Upper lobe of right lung (tissue), 1 donor: ENCODE measurements around the gene KIF25. TPM values are rescaled to one million over a fixed set of nuclear protein-coding genes. Genes with fewer than 3 reads are reported as not detected.
A peak's percentile ranks its signal among the peaks of the same experiment; 100 is the strongest.

ENCODE experiments used
- ATAC-seq: fragments of 200-7000 bp; cut with Tn5 transposase; one replicate; pipeline ENCODE4 v1.9.1; 2020; ENCODE audit warnings: mild to moderate bottlenecking, moderate library complexity
- DNase-seq: peaks from one replicate; pipeline ENCODE4 v3.0.0-alpha.2; 2020
- H3K27ac ChIP-seq: fragments of 200-600 bp; one replicate; pipeline ENCODE4 v1.8.0; 2022
- H3K27me3 ChIP-seq: fragments of 200-600 bp; one replicate; pipeline ENCODE4 v1.8.0; 2022; ENCODE audit warnings: mild to moderate bottlenecking
- H3K36me3 ChIP-seq: fragments of 200-600 bp; one replicate; pipeline ENCODE4 v1.8.0; 2022
- H3K4me1 ChIP-seq: fragments of 200-600 bp; one replicate; pipeline ENCODE4 v1.8.0; 2022
- H3K4me3 ChIP-seq: fragments of 200-600 bp; one replicate; pipeline ENCODE4 v1.8.0; 2022; ENCODE audit warnings: mild to moderate bottlenecking
- H3K9me3 ChIP-seq: fragments of 200-600 bp; one replicate; pipeline ENCODE4 v1.8.0; 2022
- intact Hi-C: fragments of 100-400 bp; cut with DNase I; formaldehyde crosslinking; loops from one replicate; pipeline ENCODE4 v1.11.0; 2022
- total RNA-seq: library from RNA; stranded (reverse); fragmentation: NEBNext Ultra II Directional; extraction: Animal tissue kit (Norgen Biotek cat#: 25700); gene quantifications from one replicate; pipeline ENCODE4 v1.2.1, GENCODE V29; 2021
- TF ChIP-seq, protein P1 (sequence below): fragments of 200-600 bp; IDR thresholded peaks from one replicate; pipeline ENCODE4 v1.8.0; 2022; ENCODE audit warnings: antibody characterized with exemption
- donor health status: DM: no; HTN: yes; CAD: no; lungs with severe emphysema.

The KIF25 gene
- total RNA-seq, 1 donor from 2014 or later = 0.96 TPM

GRCh38 chr6:168037242-168037641 lies 39.8 kb downstream of the KIF25 start:
- Histone ChIP-seq H3K27me3 (no peaks in the 10 kb centered on the region), H3K4me1 (peaks cover 9% of the 10 kb centered on the region), H3K27ac (no peak overlapping the region), H3K9me3 (peaks cover 14% of the 10 kb centered on the region), H3K4me3 (no peak overlapping the region), H3K36me3 (no peaks in the 10 kb centered on the region)
- DNase-seq (no peak), ATAC-seq (no peak)
- TF ChIP-seq, protein P1, sequence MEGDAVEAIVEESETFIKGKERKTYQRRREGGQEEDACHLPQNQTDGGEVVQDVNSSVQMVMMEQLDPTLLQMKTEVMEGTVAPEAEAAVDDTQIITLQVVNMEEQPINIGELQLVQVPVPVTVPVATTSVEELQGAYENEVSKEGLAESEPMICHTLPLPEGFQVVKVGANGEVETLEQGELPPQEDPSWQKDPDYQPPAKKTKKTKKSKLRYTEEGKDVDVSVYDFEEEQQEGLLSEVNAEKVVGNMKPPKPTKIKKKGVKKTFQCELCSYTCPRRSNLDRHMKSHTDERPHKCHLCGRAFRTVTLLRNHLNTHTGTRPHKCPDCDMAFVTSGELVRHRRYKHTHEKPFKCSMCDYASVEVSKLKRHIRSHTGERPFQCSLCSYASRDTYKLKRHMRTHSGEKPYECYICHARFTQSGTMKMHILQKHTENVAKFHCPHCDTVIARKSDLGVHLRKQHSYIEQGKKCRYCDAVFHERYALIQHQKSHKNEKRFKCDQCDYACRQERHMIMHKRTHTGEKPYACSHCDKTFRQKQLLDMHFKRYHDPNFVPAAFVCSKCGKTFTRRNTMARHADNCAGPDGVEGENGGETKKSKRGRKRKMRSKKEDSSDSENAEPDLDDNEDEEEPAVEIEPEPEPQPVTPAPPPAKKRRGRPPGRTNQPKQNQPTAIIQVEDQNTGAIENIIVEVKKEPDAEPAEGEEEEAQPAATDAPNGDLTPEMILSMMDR = no peak
- intact Hi-C loops = no loop called here

DNA sequence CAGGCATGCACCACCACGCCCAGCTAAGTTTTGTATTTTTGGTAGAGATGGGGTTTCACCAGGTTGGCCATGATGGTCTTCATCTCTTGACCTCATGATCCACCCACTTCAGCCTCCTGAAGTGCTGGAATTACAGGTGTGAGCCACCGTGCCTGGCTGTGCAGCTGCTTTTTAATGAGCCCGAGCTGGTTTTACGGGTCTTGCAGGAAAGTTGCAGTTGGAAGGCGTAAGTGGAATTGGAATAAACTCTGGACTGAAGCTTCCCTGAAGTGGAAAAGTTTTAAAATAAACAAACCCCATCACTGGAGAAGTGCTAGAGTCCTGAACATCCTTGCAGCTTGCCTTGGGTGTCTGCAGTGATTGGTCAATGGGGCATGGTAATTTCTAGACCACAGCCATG lies 40.4 kb downstream of the KIF25 start:
- Histone ChIP-seq H3K27me3 (no peaks in the 10 kb centered on the region), H3K27ac (no peak overlapping the region), H3K4me1 (peaks cover 4% of the 10 kb centered on the region), H3K4me3 (no peak overlapping the region), H3K36me3 (no peaks in the 10 kb centered on the region), H3K9me3 (peaks cover 14% of the 10 kb centered on the region)
- DNase-seq (no peak), ATAC-seq (no peak)
- TF ChIP-seq, protein P1 = no peak
- intact Hi-C loops = no loop called here

GRCh38 chr6:168038576-168039140 lies 41.2 kb downstream of the KIF25 start:
- TF ChIP-seq, protein P1 = no peak
- H3K27ac ChIP-seq = no peak overlapping the region
- no peak overlapping the region for H3K4me3 ChIP-seq
- no peaks in the 10 kb centered on the region for H3K36me3 ChIP-seq
- ATAC-seq (no peak), DNase-seq (no peak)
- H3K4me1 ChIP-seq = no peaks in the 10 kb centered on the region
- H3K27me3 ChIP-seq = no peaks in the 10 kb centered on the region
- H3K9me3 ChIP-seq = peaks cover 14% of the 10 kb centered on the region
- intact Hi-C loops = no loop called here

GRCh38 chr6:168039301-168039700 lies 41.8 kb downstream of the KIF25 start:
- Histone ChIP-seq H3K4me3 (no peak overlapping the region), H3K36me3 (no peaks in the 10 kb centered on the region), H3K27me3 (no peaks in the 10 kb centered on the region), H3K4me1 (no peaks in the 10 kb centered on the region), H3K27ac (no peak overlapping the region), H3K9me3 (peaks cover 14% of the 10 kb centered on the region)
- ATAC-seq (no peak), DNase-seq (no peak)
- intact Hi-C loops = no loop called here
- TF ChIP-seq, protein P1 = no peak

DNA sequence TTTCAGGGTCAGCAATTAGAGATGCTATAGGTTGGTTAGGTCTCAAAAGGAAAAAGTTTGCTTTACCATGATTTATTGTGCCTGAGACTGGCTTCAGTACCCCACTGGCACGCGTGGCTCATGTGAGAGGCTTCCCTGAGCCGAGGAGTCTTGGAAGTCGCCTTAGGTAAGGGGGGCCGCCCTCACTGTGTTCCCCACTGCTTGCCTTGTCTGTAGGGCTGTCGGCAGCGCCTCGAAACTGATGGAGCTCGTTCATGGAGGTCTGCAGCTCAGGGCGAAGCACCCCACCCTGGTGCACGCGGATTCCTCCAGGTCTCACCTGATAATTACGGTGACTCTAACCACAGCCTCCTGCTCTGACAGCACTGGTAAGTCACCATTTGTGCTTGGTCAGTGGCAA lies 42.4 kb downstream of the KIF25 start:
- Histone ChIP-seq H3K4me3 (no peak overlapping the region), H3K4me1 (no peaks in the 10 kb centered on the region), H3K27me3 (no peaks in the 10 kb centered on the region), H3K36me3 (no peaks in the 10 kb centered on the region), H3K9me3 (peaks cover 14% of the 10 kb centered on the region), H3K27ac (no peak overlapping the region)
- ATAC-seq = no peak
- peak; percentile 57 for DNase-seq
- TF ChIP-seq, protein P1 = no peak
- intact Hi-C loops = no loop called here
